Loucy (cell line): ENCODE data around the gene FKBP1B.
"Not testable (repeated sequence)": the region's sequence is repeated elsewhere in the genome, so short reads cannot be mapped to it uniquely, and the experiment has no call there.

Experiments used
- H2AFZ ChIP-seq: fragments of 200-600 bp; sonication (generic); 2 replicates; pipeline ENCODE4 v1.6.0; 2016; ENCODE audit warnings: antibody characterized with exemption, mild to moderate bottlenecking, low read length, moderate library complexity
- H3F3A ChIP-seq: fragments of 200-600 bp; 2 replicates; pipeline ENCODE4 v1.6.0; 2016; ENCODE audit warnings: antibody characterized with exemption, low read depth, mild to moderate bottlenecking
- H3K27me3 ChIP-seq: fragments of 200-600 bp; sonication (generic); 2 replicates; pipeline ENCODE4 v1.6.1; 2014; ENCODE audit warnings: low read length, mild to moderate bottlenecking; ENCODE audit not compliant: insufficient read depth, poor library complexity, severe bottlenecking
- H3K36me3 ChIP-seq: fragments of 200-600 bp; sonication (generic); 2 replicates; pipeline ENCODE4 v1.6.1; 2016; ENCODE audit warnings: low read length; ENCODE audit not compliant: insufficient read depth
- H3K4me1 ChIP-seq: fragments of 200-600 bp; sonication (generic); 2 replicates; pipeline ENCODE4 v1.5.1; 2014; ENCODE audit warnings: low read length, mild to moderate bottlenecking; ENCODE audit not compliant: insufficient read depth, poor library complexity, severe bottlenecking
- H3K4me2 ChIP-seq: fragments of 200-600 bp; sonication (generic); 2 replicates; pipeline ENCODE4 v1.6.0; 2014; ENCODE audit warnings: antibody characterized with exemption, low read length, low read depth, mild to moderate bottlenecking; ENCODE audit not compliant: poor library complexity, severe bottlenecking
- H3K4me3 ChIP-seq: fragments of 200-600 bp; sonication (generic); 2 replicates; pipeline ENCODE4 v1.5.1; 2014; ENCODE audit warnings: low read length, mild to moderate bottlenecking, mixed read lengths; ENCODE audit not compliant: poor library complexity, severe bottlenecking
- H3K79me2 ChIP-seq: fragments of 200-600 bp; sonication (generic); 2 replicates; pipeline ENCODE4 v1.6.1; 2014; ENCODE audit warnings: low read length; ENCODE audit not compliant: insufficient read depth
- H3K9ac ChIP-seq: fragments of 200-600 bp; sonication (generic); 2 replicates; pipeline ENCODE4 v1.6.0; 2014; ENCODE audit warnings: mild to moderate bottlenecking, low read depth, low read length, moderate library complexity; ENCODE audit not compliant: poor library complexity, severe bottlenecking
- H3K9me2 ChIP-seq: fragments of 200-600 bp; sonication (generic); replicated peaks from 2 replicates; pipeline ENCODE4 v1.6.1; 2016; ENCODE audit warnings: low read depth, low read length, mixed read lengths
- H3K9me3 ChIP-seq: fragments of 200-600 bp; sonication (generic); 2 replicates; pipeline ENCODE4 v1.6.1; 2014; ENCODE audit warnings: mild to moderate bottlenecking, antibody characterized with exemption, low read length, low read depth; ENCODE audit not compliant: insufficient read depth
- H4K20me1 ChIP-seq: fragments of 200-600 bp; sonication (generic); 2 replicates; pipeline ENCODE4 v1.6.0; 2014; ENCODE audit warnings: antibody characterized with exemption, low read length, mild to moderate bottlenecking; ENCODE audit not compliant: insufficient read depth, poor library complexity, severe bottlenecking
- EZH2phosphoT487 ChIP-seq: fragments of 200-600 bp; IDR thresholded peaks from 2 replicates; pipeline ENCODE4 v1.6.1; 2018; ENCODE audit warnings: antibody characterized with exemption, mild to moderate bottlenecking, moderate library complexity, borderline replicate concordance
- TF ChIP-seq, protein P1 (sequence below): fragments of 200-600 bp; sonication (generic); conservative IDR thresholded peaks from 2 replicates; pipeline ENCODE4 v1.5.1; 2014; ENCODE audit warnings: mild to moderate bottlenecking, antibody characterized with exemption, low read length

FKBP1B gene

DNA sequence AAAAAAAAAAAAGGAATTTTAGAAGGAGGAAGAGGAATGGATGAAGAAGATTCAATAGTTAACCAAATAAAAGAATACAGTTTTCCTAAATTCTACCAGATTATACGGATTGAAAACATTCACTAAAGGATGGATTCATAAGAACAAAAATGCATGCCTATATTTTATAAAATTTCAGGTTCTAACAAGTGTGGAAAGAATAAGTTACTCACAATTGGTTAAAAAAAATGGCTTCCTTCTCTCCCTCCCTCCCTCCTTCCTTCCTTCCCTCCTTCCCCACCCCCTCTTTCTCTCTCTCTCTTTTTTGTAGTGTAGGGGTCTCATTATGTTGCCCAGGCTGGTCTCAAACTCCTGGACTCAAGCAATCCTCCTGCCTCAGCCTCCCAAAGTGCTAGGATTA is 36.7 kb downstream of the FKBP1B start:
- H3K9me2 ChIP-seq, result no peaks in the 10 kb centered on the region

DNA sequence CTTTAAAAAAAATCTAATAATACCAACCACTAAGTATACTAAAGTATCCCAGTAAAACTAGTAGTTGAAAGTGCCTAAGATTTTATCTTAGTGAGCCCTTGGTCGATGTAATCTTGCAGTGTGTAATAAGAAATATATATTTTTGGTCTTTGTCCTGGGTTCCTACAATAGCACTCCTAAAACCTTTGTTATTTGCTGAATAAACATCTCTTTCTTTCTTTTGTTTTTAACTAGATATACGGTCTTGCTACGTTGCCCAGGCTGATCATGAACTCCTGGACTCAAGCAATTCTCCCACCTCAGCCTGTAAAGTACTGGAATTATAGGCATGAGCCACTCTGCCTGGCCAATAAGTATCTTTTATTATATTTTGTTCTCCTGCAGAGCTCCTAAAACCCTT is 37.5 kb downstream of the FKBP1B start:
- Histone ChIP-seq H3K4me3 (no peak overlapping the region), H2AFZ (no peak overlapping the region), H4K20me1 (no peaks in the 10 kb centered on the region), H3K27me3 (no peaks in the 10 kb centered on the region), H3K9ac (no peak overlapping the region), H3K79me2 (peaks cover 12% of the 10 kb centered on the region; the same call in 1 of the 2 replicates), H3K36me3 (no peaks in the 10 kb centered on the region), H3K4me2 (no peak overlapping the region), H3K9me2 (no peaks in the 10 kb centered on the region), H3K4me1 (peaks cover 17% of the 10 kb centered on the region), H3F3A (peaks cover 4% of the 10 kb centered on the region; the same call in 1 of the 2 replicates), H3K9me3 (no peaks in the 10 kb centered on the region)
- TF ChIP-seq, protein P1, sequence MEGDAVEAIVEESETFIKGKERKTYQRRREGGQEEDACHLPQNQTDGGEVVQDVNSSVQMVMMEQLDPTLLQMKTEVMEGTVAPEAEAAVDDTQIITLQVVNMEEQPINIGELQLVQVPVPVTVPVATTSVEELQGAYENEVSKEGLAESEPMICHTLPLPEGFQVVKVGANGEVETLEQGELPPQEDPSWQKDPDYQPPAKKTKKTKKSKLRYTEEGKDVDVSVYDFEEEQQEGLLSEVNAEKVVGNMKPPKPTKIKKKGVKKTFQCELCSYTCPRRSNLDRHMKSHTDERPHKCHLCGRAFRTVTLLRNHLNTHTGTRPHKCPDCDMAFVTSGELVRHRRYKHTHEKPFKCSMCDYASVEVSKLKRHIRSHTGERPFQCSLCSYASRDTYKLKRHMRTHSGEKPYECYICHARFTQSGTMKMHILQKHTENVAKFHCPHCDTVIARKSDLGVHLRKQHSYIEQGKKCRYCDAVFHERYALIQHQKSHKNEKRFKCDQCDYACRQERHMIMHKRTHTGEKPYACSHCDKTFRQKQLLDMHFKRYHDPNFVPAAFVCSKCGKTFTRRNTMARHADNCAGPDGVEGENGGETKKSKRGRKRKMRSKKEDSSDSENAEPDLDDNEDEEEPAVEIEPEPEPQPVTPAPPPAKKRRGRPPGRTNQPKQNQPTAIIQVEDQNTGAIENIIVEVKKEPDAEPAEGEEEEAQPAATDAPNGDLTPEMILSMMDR, result no peak
- TF ChIP-seq EZH2phosphoT487, result no peak

More for the DNA sequence above, 36.7 kb downstream of the FKBP1B start:
- Histone ChIP-seq H3K4me2 (no peak overlapping the region), H3K36me3 (no peaks in the 10 kb centered on the region), H3F3A (peaks cover 4% of the 10 kb centered on the region; the same call in 1 of the 2 replicates), H3K9me3 (no peaks in the 10 kb centered on the region), H4K20me1 (no peaks in the 10 kb centered on the region), H3K9ac (no peak overlapping the region), H3K4me3 (no peak overlapping the region), H2AFZ (no peak overlapping the region), H3K27me3 (no peaks in the 10 kb centered on the region), H3K4me1 (peaks cover 17% of the 10 kb centered on the region), H3K79me2 (peaks cover 12% of the 10 kb centered on the region; the same call in 1 of the 2 replicates)
- TF ChIP-seq, protein P1, result no peak
- no peak for TF ChIP-seq EZH2phosphoT487

DNA sequence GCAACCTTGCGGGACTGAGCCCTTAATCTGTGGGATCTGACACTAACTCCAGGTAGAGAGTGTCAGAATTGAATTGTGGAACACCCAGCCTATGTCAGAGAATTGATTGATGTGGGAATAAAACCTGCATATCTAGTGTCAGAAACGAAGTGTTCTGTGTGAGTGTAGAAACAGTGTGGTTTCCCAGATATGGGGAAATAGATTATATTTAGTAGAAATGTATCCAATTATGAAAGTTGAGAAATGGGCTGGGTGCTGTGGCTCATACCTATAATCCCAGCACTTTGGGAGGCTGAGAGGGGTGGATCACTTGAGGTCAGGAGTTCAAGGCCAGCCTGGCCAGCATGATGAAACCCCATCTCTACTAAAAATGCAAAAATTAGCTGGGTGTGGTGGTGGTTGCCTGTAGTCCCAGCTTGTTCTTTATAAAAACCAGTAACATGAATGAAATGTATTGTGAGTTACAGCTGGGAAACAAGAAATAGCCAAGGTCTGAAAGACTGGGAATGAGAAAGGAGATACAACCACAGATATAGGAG is 39.3 kb downstream of the FKBP1B start:
- Histone ChIP-seq H4K20me1 (no peaks in the 10 kb centered on the region), H3K79me2 (no peaks in the 10 kb centered on the region), H3K4me3 (no peak overlapping the region), H3K36me3 (no peaks in the 10 kb centered on the region), H3K4me1 (peaks cover 6% of the 10 kb centered on the region), H3K27me3 (no peaks in the 10 kb centered on the region), H3K4me2 (no peak overlapping the region), H3F3A (0 out of 2 replicates have a peak, but pooled peaks cover 4% of the 10 kb centered on the region), H3K9me3 (no peaks in the 10 kb centered on the region), H3K9me2 (no peaks in the 10 kb centered on the region), H2AFZ (no peak overlapping the region), H3K9ac (no peak overlapping the region)
- no peak for TF ChIP-seq EZH2phosphoT487
- TF ChIP-seq, protein P1, result no peak

- H3K4me1 ChIP-seq, H2AFZ ChIP-seq, H3K4me2 ChIP-seq, H3K79me2 ChIP-seq, H3K36me3 ChIP-seq, H4K20me1 ChIP-seq, H3K9ac ChIP-seq, H3K4me3 ChIP-seq, H3F3A ChIP-seq, H3K9me2 ChIP-seq, H3K9me3 ChIP-seq, H3K27me3 ChIP-seq: not testable (repeated sequence)
Observed at GRCh38 chr2:24093270-24093669, 43.7 kb downstream of the FKBP1B start.

- not testable (repeated sequence) for H3K4me2 ChIP-seq
Observed at GRCh38 chr2:24095171-24095677, 45.7 kb downstream of the FKBP1B start.

More at GRCh38 chr2:24095171-24095677, 45.7 kb downstream of the FKBP1B start:
- not testable (repeated sequence) for H3K79me2 ChIP-seq, H3F3A ChIP-seq, H3K9me3 ChIP-seq, H3K27me3 ChIP-seq, H3K4me3 ChIP-seq, H3K9ac ChIP-seq, H3K4me1 ChIP-seq, H4K20me1 ChIP-seq, H3K36me3 ChIP-seq, H2AFZ ChIP-seq, H3K9me2 ChIP-seq
